LNCAP (cell line): ENCODE measurements around the gene RBP2.
A peak's percentile ranks its signal among the peaks of the same experiment; 100 is the strongest.

ENCODE experiments used
- TF ChIP-seq, protein P1 (sequence below): fragments of 450-650 bp; IDR thresholded peaks from 2 replicates; pipeline ENCODE4 v1.5.1; 2017; ENCODE audit warnings: mild to moderate bottlenecking

Gene RBP2

DNA sequence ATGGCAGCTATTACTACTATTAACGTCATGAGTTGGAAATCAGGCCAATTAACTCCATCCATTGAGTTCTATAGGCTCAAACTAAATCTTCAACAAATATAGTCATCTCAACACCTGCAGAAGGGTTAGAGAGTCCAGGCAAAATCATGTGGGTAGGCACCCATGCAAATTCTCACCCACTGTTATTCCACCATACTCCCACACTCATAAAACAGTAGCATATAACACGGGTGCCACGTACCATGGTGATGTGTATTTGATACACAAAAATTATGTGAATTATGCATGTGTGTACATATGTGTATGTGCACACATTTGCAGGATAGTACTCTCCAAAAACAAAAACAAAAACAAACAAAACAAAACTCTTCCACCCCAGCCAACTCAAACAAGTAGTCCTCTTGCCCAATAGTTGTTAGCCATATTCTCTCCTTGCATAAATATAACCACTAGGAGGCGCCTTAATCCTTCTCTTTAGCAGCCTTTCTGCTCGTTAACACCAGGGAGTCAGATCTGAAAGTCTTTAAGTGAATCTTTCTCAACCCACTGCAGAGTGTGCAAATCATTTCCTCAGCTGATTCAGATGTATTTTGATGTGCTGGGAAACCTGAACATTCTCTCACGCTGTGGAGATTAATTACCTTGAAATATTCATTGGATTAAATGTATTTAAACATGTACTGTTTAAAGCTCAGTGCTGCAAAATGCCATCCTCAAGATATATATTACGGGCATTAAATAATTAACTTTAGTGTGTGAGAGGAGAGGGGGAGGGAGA is 48.8 kb downstream of the RBP2 start:
- TF ChIP-seq, protein P1, sequence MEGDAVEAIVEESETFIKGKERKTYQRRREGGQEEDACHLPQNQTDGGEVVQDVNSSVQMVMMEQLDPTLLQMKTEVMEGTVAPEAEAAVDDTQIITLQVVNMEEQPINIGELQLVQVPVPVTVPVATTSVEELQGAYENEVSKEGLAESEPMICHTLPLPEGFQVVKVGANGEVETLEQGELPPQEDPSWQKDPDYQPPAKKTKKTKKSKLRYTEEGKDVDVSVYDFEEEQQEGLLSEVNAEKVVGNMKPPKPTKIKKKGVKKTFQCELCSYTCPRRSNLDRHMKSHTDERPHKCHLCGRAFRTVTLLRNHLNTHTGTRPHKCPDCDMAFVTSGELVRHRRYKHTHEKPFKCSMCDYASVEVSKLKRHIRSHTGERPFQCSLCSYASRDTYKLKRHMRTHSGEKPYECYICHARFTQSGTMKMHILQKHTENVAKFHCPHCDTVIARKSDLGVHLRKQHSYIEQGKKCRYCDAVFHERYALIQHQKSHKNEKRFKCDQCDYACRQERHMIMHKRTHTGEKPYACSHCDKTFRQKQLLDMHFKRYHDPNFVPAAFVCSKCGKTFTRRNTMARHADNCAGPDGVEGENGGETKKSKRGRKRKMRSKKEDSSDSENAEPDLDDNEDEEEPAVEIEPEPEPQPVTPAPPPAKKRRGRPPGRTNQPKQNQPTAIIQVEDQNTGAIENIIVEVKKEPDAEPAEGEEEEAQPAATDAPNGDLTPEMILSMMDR: peak; percentile 80

DNA sequence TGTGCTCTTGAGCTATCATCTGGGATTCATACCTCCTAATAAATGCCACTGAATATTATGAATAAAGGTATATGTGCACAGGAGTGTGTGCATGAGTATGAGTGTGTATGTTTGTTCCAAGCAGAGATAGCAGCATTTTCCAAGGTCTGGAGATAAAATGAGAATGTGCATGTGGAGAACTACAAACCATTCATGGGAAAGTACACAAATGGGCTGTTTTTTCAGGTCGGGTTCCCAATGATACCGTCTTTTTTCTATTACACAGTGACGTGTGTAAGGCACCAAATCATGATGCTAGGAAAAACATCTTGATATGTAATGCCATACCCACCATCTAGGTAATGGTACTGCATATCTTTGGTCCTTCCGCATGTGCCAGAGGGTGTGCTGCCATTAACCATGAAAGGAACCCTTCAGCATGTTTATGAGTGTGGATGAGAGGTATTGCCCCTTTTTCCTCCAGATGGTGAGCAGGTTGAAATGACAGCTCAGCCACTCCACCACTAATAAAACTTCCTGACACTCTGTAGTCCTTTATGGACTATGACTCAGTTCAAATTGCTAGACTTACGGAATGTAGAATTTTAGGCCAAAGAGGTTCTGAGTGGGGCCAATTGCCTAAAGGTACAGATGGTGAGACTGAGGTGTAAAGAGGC is 50.4 kb downstream of the RBP2 start:
- TF ChIP-seq, protein P1: no peak

DNA sequence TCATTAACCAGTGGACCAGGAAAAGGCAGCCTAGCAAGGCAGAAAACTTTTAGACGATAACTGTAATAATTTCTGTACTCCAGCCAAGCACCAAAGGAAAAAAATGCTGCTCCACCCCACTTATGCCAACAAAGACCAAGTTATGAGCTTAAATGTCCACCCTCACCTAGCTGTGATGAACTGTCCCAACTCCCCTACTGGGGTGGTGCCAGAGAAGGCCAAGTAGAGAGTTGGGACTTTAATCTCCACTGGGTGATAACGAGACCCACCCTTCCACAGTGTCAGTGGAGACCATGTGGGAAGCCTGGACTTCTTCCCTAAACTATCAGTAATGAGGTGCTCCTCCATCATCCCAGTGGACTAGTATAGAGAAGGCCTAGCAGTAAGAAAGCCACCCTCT is 53.1 kb downstream of the RBP2 start:
- TF ChIP-seq, protein P1: no peak

DNA sequence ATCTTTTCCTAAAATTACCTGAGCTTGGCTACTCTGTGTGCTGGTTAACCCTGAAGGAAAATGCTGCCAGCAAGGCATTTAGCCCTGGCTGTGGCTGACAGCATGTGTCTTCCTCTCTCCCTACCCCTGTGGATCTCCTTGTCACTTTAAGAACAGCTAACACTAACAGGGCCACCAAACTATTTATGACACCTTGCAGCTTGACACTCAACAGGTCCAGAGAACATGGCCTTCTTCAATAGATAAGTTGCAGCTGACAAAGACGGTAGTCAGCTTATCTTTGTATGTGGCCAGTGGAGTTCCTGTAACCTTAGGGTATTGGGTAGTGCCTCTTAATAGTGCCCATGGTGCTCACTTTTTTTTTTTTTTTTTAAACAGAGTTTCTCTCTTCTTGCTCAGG is 54.9 kb downstream of the RBP2 start:
- TF ChIP-seq, protein P1: no peak

DNA sequence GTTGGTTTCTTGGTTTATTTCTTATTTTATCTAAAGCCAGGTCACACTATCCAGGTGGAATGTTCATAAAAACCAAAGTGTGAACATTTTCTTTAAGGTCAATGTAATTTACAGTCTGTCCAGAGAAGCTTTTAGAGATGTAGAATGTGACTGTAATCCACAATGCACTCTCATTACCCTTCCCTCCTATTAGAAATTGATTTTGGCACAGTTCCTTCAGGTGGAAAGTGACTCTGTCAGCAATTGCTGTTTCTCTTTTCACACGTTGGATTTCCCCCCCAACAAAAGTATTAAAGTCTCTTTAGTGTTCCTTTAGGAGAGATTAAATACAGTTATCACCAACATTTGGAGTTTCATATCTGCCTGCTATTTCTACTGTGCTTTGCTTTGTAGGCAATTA is 55.3 kb downstream of the RBP2 start:
- TF ChIP-seq, protein P1: no peak

DNA sequence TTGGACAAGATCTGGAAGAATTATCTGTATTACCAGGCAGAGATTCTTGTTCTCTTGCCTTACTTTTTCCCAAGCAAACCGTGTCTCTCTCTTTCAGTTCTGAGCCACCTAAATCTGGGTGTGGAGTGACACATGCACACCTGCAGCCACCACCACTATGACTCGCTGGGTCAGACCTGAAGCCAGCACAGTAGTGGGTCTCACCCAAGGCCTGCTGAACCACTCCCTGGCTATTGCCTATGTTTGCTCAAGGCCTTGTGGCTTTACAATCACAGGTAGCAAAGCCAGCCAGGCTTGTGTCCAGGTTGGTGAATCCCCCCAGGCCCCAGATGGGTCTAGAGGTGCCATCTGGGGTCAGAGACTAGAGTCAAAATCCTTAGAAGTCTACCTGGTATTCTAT is 58.2 kb downstream of the RBP2 start:
- TF ChIP-seq, protein P1: no peak

DNA sequence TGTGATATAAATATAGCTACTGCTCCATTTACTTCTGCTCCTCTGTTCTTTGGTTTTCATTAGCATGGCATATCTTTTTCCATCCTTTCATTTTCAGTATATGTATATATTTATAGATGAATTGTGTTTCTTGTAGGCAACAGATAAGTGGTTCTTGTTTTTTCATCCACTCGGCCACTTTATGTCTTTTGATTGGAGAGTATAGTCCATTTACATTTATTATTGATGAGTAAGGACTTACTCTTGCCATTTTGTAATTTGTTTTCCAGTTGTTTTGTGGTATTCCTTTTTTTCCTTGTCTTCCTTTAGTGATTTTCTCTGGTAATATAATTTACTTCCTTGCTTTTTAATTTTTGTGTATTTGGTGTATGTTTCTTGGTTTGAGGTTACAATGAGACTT is 60.0 kb downstream of the RBP2 start:
- TF ChIP-seq, protein P1: no peak
